MV-4-11 (cell line): ENCODE data around the gene VCL.
A peak's percentile ranks its signal among the peaks of the same experiment; 100 is the strongest.

Experiments
- DNase-seq: peaks from one replicate; lab custom pipeline; 2025; lab: John Stamatoyannopoulos, UW

Gene VCL

GRCh38 chr10:74151879-74152722 is 154.2 kb downstream of the VCL start:
- DNase-seq, result no peak

GRCh38 chr10:74153123-74153522 is 155.2 kb downstream of the VCL start:
- DNase-seq, result no peak

- no peak for DNase-seq
Measured at GRCh38 chr10:74153676-74154075, 155.8 kb downstream of the VCL start.

- DNase-seq, result peak; percentile 45
Measured at GRCh38 chr10:74156919-74157289, 159.0 kb downstream of the VCL start.

- DNase-seq, result no peak
Measured at GRCh38 chr10:74160013-74160412, 162.1 kb downstream of the VCL start.

GRCh38 chr10:74163319-74164068 is 165.6 kb downstream of the VCL start:
- DNase-seq, result no peak

GRCh38 chr10:74164716-74165529 is 167.0 kb downstream of the VCL start:
- DNase-seq, result no peak

GRCh38 chr10:74165530-74165901 is 167.6 kb downstream of the VCL start:
- DNase-seq, result no peak

- no peak for DNase-seq
Measured at GRCh38 chr10:74167443-74167842, 169.5 kb downstream of the VCL start.
